ENCODE measurements around the gene IPO13.

Gene IPO13

DNA sequence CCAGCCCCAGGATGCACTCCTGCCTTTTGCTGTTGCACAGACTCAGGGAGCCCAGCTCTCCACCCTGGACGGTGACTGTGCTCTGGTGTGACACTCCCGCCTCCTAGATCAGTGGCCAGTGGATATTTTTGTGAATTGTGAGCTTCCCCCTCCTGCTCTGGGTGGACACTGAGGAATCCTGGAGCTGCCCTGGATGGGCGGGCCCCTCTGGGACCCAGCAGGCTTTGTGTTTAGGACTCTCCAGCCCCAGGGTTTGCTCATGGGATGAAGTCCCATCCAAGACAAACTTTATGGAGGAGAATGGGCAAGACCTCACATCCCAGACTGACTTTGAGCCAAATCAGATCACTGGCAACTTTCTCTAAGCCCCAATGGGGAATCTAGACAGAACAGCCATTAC is 68.5 kb downstream of the IPO13 start:
- no peak for DNase-seq

DNA sequence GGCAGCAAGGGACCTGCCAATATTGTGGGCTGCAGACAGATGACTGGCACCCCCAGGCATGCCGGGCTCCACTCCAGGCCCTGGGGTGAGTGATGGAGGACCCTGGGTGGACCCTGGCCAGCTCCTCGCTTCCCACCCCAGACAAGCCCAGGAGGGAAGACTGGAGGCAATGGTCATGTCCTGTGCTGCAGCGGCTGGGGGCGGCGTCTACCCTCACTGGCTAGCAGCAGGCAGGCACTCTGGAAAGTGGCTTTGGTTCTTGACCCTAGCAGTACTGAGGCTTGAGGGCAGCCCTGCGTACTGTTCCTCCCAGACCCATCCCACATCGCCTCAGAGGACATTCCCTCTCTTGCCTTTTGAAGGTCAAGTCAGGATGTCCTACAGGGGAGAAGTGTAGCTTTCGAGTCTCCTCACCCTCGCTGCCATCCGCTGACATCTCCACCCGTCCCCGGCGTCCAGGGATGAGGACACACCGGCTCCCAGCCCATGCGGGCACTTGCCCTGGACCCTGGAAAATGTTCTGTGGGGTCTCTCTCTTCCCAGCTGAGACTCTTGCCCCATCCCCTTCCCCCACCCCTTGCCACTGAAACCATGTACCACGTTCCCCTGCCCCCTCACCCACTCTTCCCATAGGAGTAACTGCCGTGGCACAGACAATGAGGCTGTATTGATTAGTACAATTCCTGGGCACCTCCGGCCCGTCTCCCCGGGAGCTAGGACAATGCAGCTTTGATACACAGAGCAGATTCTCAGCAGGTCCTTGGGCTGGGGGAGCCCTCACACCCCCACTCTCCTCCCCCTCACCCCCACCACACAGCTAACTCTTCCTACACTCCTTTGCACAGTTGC is 69.5 kb downstream of the IPO13 start:
- DNase-seq, result no peak

DNA sequence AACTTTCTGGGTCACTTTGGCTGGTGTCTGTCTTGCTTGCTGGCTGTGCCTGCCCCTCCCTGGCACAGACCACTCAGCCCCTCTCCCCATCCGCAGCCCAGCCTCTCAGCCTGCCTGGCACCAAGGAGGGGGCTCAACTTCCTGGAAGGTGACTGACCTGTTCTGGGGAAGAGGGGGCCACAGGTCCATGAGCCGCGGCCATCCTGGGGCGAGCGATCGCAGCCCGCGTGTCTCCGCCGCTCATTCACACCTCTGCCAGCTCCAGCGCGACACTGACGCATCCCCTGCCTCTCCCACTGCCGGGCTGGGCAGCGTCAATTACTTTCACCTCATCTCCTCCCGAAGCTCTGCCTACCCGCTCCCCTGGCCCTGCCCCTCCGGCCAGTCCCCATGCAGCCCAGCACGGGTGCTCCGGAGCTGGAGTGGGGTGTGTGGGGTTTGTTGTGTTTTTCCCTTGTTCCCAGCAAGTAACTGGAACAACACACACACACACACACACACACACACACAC is 70.2 kb downstream of the IPO13 start:
- no peak for DNase-seq
